K562 (cell line): ENCODE data around the gene PRKAR1B. TPM values are rescaled to one million over a fixed set of nuclear protein-coding genes. Genes with fewer than 3 reads are reported as not detected.
A peak's percentile ranks its signal among the peaks of the same experiment; 100 is the strongest.

Experiments
- ASH1L ChIP-seq: fragments of 450-650 bp; IDR thresholded peaks from 2 replicates; pipeline ENCODE4 v1.6.1; 2018; ENCODE audit warnings: borderline replicate concordance, mild to moderate bottlenecking, low read depth; ENCODE audit not compliant: partially characterized antibody
- BCOR ChIP-seq: fragments of 450-650 bp; IDR thresholded peaks from 2 replicates; pipeline ENCODE4 v1.6.1; 2016
- COPS2 ChIP-seq: fragments of 450-650 bp; conservative IDR thresholded peaks from 2 replicates; pipeline ENCODE4 v1.6.1; 2016; ENCODE audit warnings: mild to moderate bottlenecking, moderate library complexity
- GTF2A2 ChIP-seq: IDR thresholded peaks from 2 replicates; pipeline ENCODE4 v1.6.1; 2016; ENCODE audit warnings: mild to moderate bottlenecking, missing genetic modification characterization, missing compliant biosample characterization
- HBP1 ChIP-seq: fragments of 450-650 bp; formaldehyde crosslinking; IDR thresholded peaks from 2 replicates; pipeline ENCODE4 v1.4.0; 2022; ENCODE audit warnings: missing genetic modification characterization
- IRF1 ChIP-seq: sonication (generic); formaldehyde crosslinking; IDR thresholded peaks from 2 replicates; pipeline ENCODE4 v1.8.0; 2022; ENCODE audit warnings: missing genetic modification reagents, mild to moderate bottlenecking, borderline replicate concordance
- KAT2B ChIP-seq: IDR thresholded peaks from one replicate; pipeline ENCODE4 v1.6.1; 2012; ENCODE audit warnings: low read depth, mild to moderate bottlenecking, control low read depth, inconsistent platforms, low read length, moderate library complexity
- KDM1A ChIP-seq, 2 experiments: fragments of 450-650 bp; IDR thresholded peaks; 2 replicates each; pipeline ENCODE4 v1.6.1; 2016; ENCODE audit warnings: mild to moderate bottlenecking in 2 of 2
- MIER1 ChIP-seq: fragments of 450-650 bp; IDR thresholded peaks from 2 replicates; pipeline ENCODE4 v1.6.1; 2016; ENCODE audit warnings: antibody characterized with exemption, mild to moderate bottlenecking, low read depth
- RAD21 ChIP-seq, 2 experiments: fragments of 250-450 bp in 1 of 2; fragments of 450-650 bp in 1 of 2; sonication (Bioruptor Pico) in 1 of 2; formaldehyde crosslinking in 1 of 2; IDR thresholded peaks in 1 of 2; conservative IDR thresholded peaks in 1 of 2; 2 replicates each; pipeline versions ENCODE4 v1.4.0 to v1.8.0; 2020 to 2022; ENCODE audit warnings: mild to moderate bottlenecking in 2 of 2, moderate library complexity in 1 of 2
- RBBP5 ChIP-seq: fragments of 200-600 bp; sonication (generic); IDR thresholded peaks from 2 replicates; pipeline ENCODE4 v1.6.1; 2012; ENCODE audit warnings: borderline replicate concordance, mild to moderate bottlenecking, low read length, control low read depth, inconsistent platforms; ENCODE audit not compliant: insufficient read depth, poor library complexity, severe bottlenecking
- RERE ChIP-seq: sonication (generic); formaldehyde crosslinking; IDR thresholded peaks from 2 replicates; pipeline ENCODE4 v1.8.0; 2023; ENCODE audit warnings: missing genetic modification reagents, mild to moderate bottlenecking, borderline replicate concordance
- SNIP1 ChIP-seq: fragments of 450-650 bp; IDR thresholded peaks from 2 replicates; pipeline ENCODE4 v1.7.1; 2017; ENCODE audit warnings: low read depth, mild to moderate bottlenecking
- TFAP4 ChIP-seq: sonication (generic); formaldehyde crosslinking; IDR thresholded peaks from 2 replicates; pipeline ENCODE4 v1.8.0; 2022; ENCODE audit warnings: missing genetic modification reagents, mild to moderate bottlenecking, moderate library complexity, borderline replicate concordance
- ZNF146 ChIP-seq: IDR thresholded peaks from one replicate; pipeline ENCODE4 v1.6.1; 2018; ENCODE audit warnings: missing compliant biosample characterization; ENCODE audit not compliant: unreplicated experiment
- ZNF274 ChIP-seq: IDR thresholded peaks from 2 replicates; pipeline ENCODE4 v1.6.1; 2011; ENCODE audit warnings: low read depth, mild to moderate bottlenecking, low read length, moderate library complexity, borderline replicate concordance
- ZNF766 ChIP-seq: fragments of 200-800 bp; sonication (Bioruptor generic); conservative IDR thresholded peaks from 2 replicates; pipeline ENCODE4 v1.6.1; 2016; ENCODE audit warnings: missing genetic modification characterization, missing compliant biosample characterization
- ZNF79 ChIP-seq: fragments of 250-450 bp; sonication (Bioruptor Pico); IDR thresholded peaks from 2 replicates; pipeline ENCODE4 v1.4.0; 2020; ENCODE audit warnings: low read depth, mild to moderate bottlenecking, moderate library complexity
- polyA plus RNA-seq, 8 experiments: library from polyadenylated mRNA; depleted of rRNA in 4 of 8; stranded (reverse) in 5 of 8; unstranded in 3 of 8; fragments of >200 nt; fragmentation: Nextera tagmentation in 2 of 8; fragmentation: Illumina TruSeq in 1 of 8; extraction: Ambion mirVana in 2 of 8; extraction: Trizol in 1 of 8; gene quantifications; 2 replicates each; pipeline versions ENCODE4 v1.2.1 to v1.2.3, GENCODE V29; 2011 to 2014; ENCODE audit warnings: inconsistent platforms in 1 of 8, missing spikeins in 1 of 8
- total RNA-seq, 7 experiments: library from RNA; depleted of rRNA in 6 of 7; stranded (reverse); fragments of >200 nt in 6 of 7; fragmentation: Illumina TruSeq in 2 of 7; extraction: Trizol in 2 of 7; gene quantifications; 2 replicates each; pipeline versions ENCODE4 v1.2.1 to v1.2.3, GENCODE V29; 2011 to 2021; ENCODE audit warnings: low replicate concordance in 1 of 7

The PRKAR1B gene
- total and polyA plus RNA-seq, 9 of the 15 experiments (the other 6 are each of a cell fraction or from before 2014, with no cell fraction given), result 0.99 to 30.5 (median 12.7) TPM

GRCh38 chr7:666454-667292 lies 60.4 kb downstream of the PRKAR1B start (continued):
- TF ChIP-seq RERE (CRISPR knock-in tag) (no peak), TFAP4 (no peak), HBP1 (0 out of 2 replicates have a peak, but pooled peaks have one; percentile 20), ZNF146 (CRISPR knock-in tag) (no peak), KAT2B (no peak), BCOR (no peak), RAD21 (CRISPR knock-in tag; conservative IDR thresholded peaks at IDR 0.05 in 1 of 2, IDR thresholded peaks at IDR 0.05 in 1 of 2) (no peak), SNIP1 (no peak), MIER1 (no peak), GTF2A2 (no peak), ZNF79 (CRISPR knock-in tag) (no peak), COPS2 (no peak), KDM1A (IDR thresholded peaks at IDR 0.05) (peak in 1 of 2 experiments; percentile 57; a peak in 2 of 4 replicates), IRF1 (no peak), RBBP5 (no peak), ZNF766 (CRISPR knock-in tag) (no peak), ASH1L (no peak), ZNF274 (no peak)
